HG03159 (cell line): Measurements from ENCODE around the gene MAGEF1.

Experiments
- ATAC-seq: cut with Tn5 transposase; IDR thresholded peaks from one replicate; pipeline ENCODE4 v1.9.1; 2021; ENCODE audit warnings: mild to moderate bottlenecking, moderate library complexity; ENCODE audit not compliant: unreplicated experiment

MAGEF1 gene

GRCh38 chr3:184726497-184726896 is 14.6 kb upstream of the MAGEF1 start:
- no peak for ATAC-seq

- no peak for ATAC-seq
Observed at GRCh38 chr3:184725176-184725719, 13.4 kb upstream of the MAGEF1 start.

GRCh38 chr3:184724699-184725098 is 12.8 kb upstream of the MAGEF1 start:
- no peak for ATAC-seq

GRCh38 chr3:184719709-184720108 is 7.8 kb upstream of the MAGEF1 start:
- ATAC-seq = no peak

DNA sequence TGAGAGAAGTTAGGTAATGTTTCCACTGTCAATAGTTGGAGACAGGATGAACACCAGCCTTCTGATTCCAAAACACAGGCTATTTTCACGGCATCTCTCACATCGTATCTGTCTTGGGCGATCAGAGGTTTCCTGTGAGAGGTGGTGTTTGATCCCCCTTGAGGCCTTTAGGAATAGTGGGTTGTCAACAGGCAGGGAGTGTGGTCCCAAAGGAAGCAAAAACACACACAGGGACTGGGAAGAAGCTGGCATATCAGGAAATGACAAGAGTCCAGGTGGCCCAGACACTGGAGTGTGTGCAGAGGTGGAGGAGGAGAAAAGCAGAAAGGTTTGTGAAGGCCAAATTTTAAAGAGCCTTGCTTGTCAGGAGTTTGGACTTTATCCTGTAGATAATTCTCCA is 6.6 kb upstream of the MAGEF1 start:
- no peak for ATAC-seq

DNA sequence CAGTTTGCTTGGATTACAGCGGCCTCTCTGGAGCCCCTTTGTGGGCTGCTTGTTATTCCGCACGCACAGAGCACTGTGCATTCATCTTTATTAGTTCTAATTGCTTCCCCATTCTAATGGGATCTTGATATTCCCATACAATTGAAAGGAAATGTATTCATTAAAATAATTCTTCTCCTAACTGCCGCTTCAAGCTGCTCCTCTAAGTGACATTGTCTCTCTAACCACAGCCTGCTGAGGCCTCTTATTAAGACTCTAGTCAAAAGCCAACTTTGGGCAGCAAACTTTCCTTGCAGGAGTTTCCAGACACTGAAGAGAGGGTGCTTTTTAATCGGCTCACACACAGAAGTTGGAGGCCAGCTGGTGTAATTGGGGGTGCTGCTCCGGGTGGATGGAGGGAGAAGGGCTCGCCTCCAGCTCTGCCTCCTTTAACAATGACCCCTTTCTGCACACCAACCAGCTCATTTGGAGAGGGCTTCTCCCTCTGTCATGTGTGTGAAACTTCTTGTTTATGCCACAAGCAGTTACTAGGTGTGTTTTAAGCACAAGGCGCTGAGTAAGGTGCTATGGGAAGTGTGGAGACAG is 5.6 kb upstream of the MAGEF1 start:
- ATAC-seq = no peak

- ATAC-seq = no peak
Observed at GRCh38 chr3:184716622-184717398, 4.9 kb upstream of the MAGEF1 start.

- ATAC-seq = no peak
Observed at GRCh38 chr3:184715943-184716621, 4.2 kb upstream of the MAGEF1 start.

GRCh38 chr3:184713521-184713920 is 1.7 kb upstream of the MAGEF1 start:
- no peak for ATAC-seq

DNA sequence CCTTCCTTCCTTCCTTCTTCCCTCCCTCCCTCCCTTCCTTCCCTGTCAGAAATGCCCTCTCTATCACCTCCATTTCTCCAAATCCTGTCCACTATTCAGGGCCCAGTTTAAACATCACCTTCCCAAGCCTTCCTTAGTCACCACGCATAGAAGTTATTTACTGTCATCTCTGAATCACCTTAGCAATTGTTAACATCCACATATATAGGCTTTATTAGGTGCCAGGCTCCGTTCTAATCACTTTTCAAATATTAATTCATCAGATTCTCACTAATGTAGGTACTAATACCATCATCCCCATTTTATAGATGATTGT is 1.1 kb upstream of the MAGEF1 start:
- ATAC-seq = no peak

- ATAC-seq = peak; percentile 21
Observed at GRCh38 chr3:184712248-184713039, 580 bp upstream of the MAGEF1 start.

- peak; percentile 63 for ATAC-seq
Observed at GRCh38 chr3:184710870-184711492, 883 bp downstream of the MAGEF1 start.

DNA sequence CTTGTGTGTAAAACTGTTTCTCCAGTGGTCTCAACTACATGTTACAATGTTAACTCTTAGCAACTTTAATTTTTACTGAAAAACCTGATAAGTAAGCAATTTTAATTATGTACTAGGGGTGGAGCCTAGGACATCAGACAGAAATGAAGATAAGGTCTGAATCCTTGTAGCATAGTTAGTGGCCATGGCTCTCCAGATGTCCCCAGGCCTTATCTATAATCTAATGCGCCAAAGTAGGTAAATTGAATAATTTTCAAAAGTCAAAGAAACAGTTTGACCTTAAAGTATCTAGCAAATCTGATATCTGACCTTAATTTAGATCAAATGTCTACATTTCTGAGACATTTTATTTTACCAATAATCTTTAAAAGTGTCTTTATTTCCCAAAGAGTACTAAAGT is 8.2 kb downstream of the MAGEF1 start:
- ATAC-seq = no peak

DNA sequence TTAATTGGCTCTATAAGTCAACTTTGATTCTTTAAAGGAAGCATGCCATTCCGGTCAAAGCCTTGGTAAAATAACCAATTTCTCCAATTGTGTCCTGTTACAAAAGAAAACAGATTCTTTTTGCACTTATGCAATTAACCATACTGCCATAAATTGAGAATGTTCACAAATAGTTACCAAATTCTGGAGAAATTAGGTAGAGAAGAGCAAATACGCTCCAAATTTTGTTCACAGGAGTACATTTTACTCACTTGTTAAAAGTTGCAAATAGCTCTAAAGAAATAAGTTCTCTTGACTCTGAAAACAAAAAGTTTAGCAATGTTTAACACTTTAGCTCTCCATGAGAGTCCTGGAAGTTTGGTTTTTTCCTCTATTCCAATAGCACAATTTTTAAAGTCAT is 11.1 kb downstream of the MAGEF1 start:
- no peak for ATAC-seq

DNA sequence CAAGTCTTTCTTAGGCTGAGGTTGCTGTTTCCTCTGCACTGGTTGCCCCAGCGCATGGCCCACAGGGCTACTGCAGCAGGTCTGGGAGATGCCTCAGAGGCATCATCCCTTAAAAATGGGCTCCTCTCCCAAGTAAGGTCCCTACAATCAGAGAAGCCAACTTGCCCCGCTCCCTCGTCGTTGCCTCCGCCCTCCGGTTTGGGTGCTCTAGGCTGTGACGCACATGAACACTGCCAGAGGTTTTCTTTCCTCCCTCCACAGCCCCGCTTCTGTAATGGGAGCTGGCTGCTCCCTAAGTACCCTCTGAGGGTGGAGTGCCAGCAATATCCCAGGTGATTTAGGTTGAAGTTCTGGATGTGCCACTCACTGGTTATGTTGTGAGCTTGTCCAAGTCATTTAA is 14.0 kb downstream of the MAGEF1 start:
- ATAC-seq = no peak

GRCh38 chr3:184696697-184697096 is 15.2 kb downstream of the MAGEF1 start:
- no peak for ATAC-seq

- no peak for ATAC-seq
Observed at GRCh38 chr3:184694716-184695115, 17.1 kb downstream of the MAGEF1 start.

DNA sequence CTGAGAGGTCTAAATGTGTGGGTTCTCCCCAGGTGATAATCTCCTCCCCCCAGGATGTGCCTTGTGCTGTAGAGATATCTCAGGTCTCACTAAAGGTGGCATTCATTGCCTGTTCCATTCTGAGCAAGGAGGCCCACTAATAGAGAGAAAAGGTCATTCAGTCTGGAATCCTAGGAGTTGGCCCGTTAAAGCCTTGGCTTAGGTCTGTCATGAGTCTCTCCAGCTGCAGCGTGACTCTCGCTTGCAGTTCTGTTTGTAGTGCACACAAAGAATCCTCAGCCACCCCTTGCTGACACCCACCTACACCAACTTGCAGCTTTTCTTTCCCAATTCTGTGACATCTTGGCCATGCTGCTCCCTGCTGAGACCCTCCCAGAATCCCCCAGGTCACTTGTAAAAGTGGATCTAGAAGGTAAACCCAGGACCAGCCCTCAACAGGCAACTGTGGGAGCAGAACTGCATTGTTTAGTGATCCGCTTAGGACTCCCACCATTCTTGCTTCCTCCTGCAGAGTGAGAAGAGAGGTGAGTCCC is 17.7 kb downstream of the MAGEF1 start:
- no peak for ATAC-seq

GRCh38 chr3:184693011-184693975 is 18.6 kb downstream of the MAGEF1 start:
- ATAC-seq = no peak
